ENCODE measurements around the gene ABCC1.

DNA sequence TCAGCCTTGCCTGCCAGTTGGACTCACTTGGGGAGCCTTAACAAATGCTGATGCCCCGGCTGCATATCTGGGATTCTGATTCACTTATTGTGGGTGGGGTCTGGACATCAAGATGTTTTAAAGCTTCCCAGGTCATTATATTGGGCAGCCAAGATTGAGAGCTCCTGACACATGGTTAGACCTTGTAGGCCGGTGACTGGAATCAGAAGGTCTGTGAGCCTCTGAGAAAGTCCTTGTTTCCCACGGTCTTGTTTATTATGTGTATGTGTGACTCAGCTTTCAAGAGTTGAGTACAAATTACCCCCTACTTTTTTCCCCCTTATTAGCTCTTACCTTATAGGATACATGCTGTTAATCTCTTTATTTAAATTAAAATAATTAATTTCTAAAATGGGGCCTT lies 103.5 kb downstream of the ABCC1 start:
- TF ChIP-seq, protein P1, sequence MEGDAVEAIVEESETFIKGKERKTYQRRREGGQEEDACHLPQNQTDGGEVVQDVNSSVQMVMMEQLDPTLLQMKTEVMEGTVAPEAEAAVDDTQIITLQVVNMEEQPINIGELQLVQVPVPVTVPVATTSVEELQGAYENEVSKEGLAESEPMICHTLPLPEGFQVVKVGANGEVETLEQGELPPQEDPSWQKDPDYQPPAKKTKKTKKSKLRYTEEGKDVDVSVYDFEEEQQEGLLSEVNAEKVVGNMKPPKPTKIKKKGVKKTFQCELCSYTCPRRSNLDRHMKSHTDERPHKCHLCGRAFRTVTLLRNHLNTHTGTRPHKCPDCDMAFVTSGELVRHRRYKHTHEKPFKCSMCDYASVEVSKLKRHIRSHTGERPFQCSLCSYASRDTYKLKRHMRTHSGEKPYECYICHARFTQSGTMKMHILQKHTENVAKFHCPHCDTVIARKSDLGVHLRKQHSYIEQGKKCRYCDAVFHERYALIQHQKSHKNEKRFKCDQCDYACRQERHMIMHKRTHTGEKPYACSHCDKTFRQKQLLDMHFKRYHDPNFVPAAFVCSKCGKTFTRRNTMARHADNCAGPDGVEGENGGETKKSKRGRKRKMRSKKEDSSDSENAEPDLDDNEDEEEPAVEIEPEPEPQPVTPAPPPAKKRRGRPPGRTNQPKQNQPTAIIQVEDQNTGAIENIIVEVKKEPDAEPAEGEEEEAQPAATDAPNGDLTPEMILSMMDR (IDR thresholded peaks at IDR 0.05; ENCODE audit: poor library complexity, severe bottlenecking) = no peak
- TF ChIP-seq TAF1 (IDR thresholded peaks at IDR 0.05; ENCODE audit: low read depth) = no peak
- TF ChIP-seq REST (IDR thresholded peaks at IDR 0.05; ENCODE audit: borderline replicate concordance) = no peak
- TF ChIP-seq RAD21 (conservative IDR thresholded peaks at IDR 0.05) = no peak
- TF ChIP-seq EZH2 (IDR thresholded peaks at IDR 0.05; ENCODE audit: borderline replicate concordance, insufficient read depth, low read length, poor library complexity, severe bottlenecking) = no peak
